OCI-LY3 (cell line): ENCODE results near the gene RNF166.
A peak's percentile ranks its signal among the peaks of the same experiment; 100 is the strongest.

Source experiments
- H2AFZ ChIP-seq: fragments of 200-600, 300-600 bp; shearing (Covaris generic); 2 replicates; pipeline ENCODE4 v1.6.0; 2014; ENCODE audit warnings: antibody characterized with exemption, low read depth, low read length
- H3K27ac ChIP-seq: fragments of 200-600, 300-600 bp; sonication (generic); 2 replicates; pipeline ENCODE4 v1.5.1; 2014; ENCODE audit warnings: mild to moderate bottlenecking, low read length, moderate library complexity, mixed read lengths
- H3K27me3 ChIP-seq: fragments of 200-600, 300-600 bp; sonication (generic); 2 replicates; pipeline ENCODE4 v1.6.1; 2014; ENCODE audit warnings: low read depth, low read length, mixed read lengths
- H3K36me3 ChIP-seq: fragments of 200-600, 300-600 bp; sonication (generic); replicated peaks from 2 replicates; pipeline ENCODE3; 2014; ENCODE audit warnings: low read depth, low read length, mixed read lengths
- H3K4me1 ChIP-seq: fragments of 300-600, 200-600 bp; sonication (generic); 2 replicates; pipeline ENCODE4 v1.6.1; 2014; ENCODE audit warnings: low read length, mixed read lengths
- H3K4me2 ChIP-seq: fragments of 200-600, 300-600 bp; sonication (generic); 2 replicates; pipeline ENCODE4 v1.6.1; 2014; ENCODE audit warnings: low read length, mixed read lengths
- H3K4me3 ChIP-seq: fragments of 300-600, 200-600 bp; sonication (generic); 2 replicates; pipeline ENCODE4 v1.5.1; 2014; ENCODE audit warnings: antibody characterized with exemption, mild to moderate bottlenecking, low read length, moderate library complexity
- H3K79me2 ChIP-seq: fragments of 300-600, 200-600 bp; shearing (Covaris generic); 2 replicates; pipeline ENCODE4 v1.6.1; 2014; ENCODE audit warnings: mild to moderate bottlenecking, low read length, mixed read lengths
- H3K9ac ChIP-seq: fragments of 300-600, 200-600 bp; shearing (Covaris generic); 2 replicates; pipeline ENCODE4 v1.6.0; 2014; ENCODE audit warnings: mild to moderate bottlenecking, low read length, moderate library complexity
- H3K9me3 ChIP-seq: fragments of 200-600, 300-600 bp; shearing (Covaris generic); 2 replicates; pipeline ENCODE4 v1.6.1; 2014; ENCODE audit warnings: low read length, mixed read lengths; ENCODE audit not compliant: insufficient read depth
- H4K20me1 ChIP-seq: fragments of 200-600, 300-600 bp; sonication (generic); 2 replicates; pipeline ENCODE4 v1.6.1; 2016; ENCODE audit warnings: low read length, mixed read lengths; ENCODE audit not compliant: insufficient read depth
- CTCF ChIP-seq: fragments of 200-600, 300-600 bp; sonication (generic); IDR thresholded peaks from 2 replicates; pipeline ENCODE4 v1.5.1; 2014; ENCODE audit warnings: antibody characterized with exemption, low read length, low read depth
- EZH2phosphoT487 ChIP-seq: fragments of 200-600 bp; shearing (Covaris generic); IDR thresholded peaks from 2 replicates; pipeline ENCODE4 v1.6.1; 2018; ENCODE audit warnings: antibody characterized with exemption, mixed run types, low read depth

RNF166 gene

GRCh38 chr16:88647178-88648070, 58.8 kb downstream of the RNF166 start:
- Histone ChIP-seq H3K27me3 (no peaks in the 10 kb centered on the region), H3K4me2 (peak overlapping the region; percentile 89; the same call in 1 of the 2 replicates), H3K9me3 (no peaks in the 10 kb centered on the region), H3K4me1 (peaks cover 32% of the 10 kb centered on the region), H3K9ac (no peak overlapping the region), H4K20me1 (peaks cover 72% of the 10 kb centered on the region), H3K27ac (no peak overlapping the region), H3K4me3 (no peak overlapping the region), H2AFZ (no peak overlapping the region), H3K36me3 (peaks cover 53% of the 10 kb centered on the region), H3K79me2 (peaks cover 38% of the 10 kb centered on the region)
- TF ChIP-seq CTCF (no peak), EZH2phosphoT487 (no peak)
